NCI-H1417 treated with DMSO at 0.1 percent for 48 hours (cell line): ENCODE measurements around the gene NOTCH2.
"Not testable (repeated sequence)": the region's sequence is repeated elsewhere in the genome, so short reads cannot be mapped to it uniquely, and the experiment has no call there.

Source experiments
- DNase-seq: peaks from one replicate; lab custom pipeline; 2025; lab: John Stamatoyannopoulos, UW

The NOTCH2 gene

DNA sequence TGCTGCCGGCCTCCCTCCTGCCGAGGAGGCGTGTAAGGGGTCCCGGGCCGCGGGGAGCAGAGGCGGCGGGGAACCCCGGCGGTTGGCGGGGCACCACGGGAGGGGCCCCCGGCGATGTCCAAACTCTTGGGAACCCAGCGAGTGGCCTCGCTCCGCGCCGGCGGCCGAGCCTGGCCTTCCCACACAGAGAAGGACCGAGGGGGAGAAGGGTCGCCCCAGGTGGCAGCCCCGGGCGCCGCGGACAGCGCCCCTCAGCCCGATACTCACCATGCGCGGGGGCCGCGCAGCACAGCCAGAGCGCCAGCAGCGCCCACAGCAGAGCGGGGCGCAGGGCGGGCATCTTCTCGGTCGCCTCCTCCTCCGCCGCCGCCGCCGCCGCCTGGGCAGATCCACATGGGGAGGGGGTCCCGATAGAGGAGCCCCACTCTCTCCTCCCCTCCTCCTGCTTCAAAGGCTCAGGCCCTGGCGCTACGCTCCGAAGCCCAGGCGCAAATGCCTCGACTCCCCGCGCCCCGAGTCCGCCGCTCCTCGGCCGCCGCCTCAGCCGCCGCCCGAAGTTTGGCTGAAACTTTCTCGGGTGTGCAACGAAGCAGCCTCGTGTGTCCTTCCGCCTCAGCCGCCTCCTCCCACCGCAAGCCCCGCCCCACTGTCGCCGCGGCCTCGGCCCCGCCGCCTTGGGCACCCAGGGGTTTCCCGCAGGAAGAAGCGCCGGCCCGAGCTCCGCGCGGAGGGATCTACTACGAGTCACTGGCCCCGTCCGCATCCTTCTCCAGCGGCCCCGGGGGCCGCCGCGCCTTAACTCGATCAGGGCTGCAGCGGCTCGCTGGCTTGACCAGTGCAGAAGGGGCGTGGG lies at the start of gene NOTCH2:
Gene NOTCH2 (minus strand): TSS at position 596 of the 853 bp plus-strand sequence. CDS start 256 bp downstream, at position 340.
- DNase-seq = not testable (repeated sequence)

- DNase-seq = not testable (repeated sequence)
Measured at GRCh38 chr1:120117371-120118177, 48.1 kb upstream of the NOTCH2 start.

GRCh38 chr1:120116094-120116493 lies 46.6 kb upstream of the NOTCH2 start:
- DNase-seq = not testable (repeated sequence)

DNA sequence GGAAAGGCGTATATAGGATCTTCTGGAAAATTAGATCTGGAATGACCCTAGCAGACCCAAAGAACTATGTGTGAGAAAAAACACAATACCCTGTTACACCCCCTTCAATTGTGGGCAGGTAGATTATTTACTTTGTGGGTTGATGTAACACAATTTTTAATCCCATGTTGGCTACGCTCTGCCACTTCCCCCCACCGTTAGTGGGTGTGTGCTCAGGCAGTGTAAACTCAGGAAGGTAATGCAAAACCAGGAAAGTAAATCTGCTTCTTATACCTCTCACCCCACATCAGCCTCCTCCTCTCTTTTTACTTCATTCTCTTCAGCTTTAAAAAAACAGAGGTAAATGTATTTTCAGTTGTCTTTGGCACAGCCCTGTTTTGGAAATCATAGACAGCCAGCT lies 43.7 kb upstream of the NOTCH2 start:
- DNase-seq = not testable (repeated sequence)

DNA sequence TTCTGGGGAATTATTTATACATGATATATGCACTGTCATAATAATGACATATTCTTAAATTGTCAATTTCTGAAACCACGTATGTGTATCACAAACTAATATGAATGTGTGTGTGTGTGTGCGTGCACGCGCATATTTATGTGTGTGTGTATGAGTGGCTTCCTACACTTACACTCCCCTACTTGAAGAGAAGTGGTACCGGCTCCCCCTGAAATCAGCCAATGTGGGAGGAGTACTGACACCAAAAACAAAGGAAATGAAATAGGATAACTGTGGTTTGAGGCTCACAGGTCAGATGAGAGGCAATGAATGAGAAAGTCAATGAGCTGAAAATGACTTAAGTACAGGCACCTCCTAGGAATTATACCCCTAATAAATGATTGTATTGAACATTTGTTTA lies 42.8 kb upstream of the NOTCH2 start:
- DNase-seq = not testable (repeated sequence)

DNA sequence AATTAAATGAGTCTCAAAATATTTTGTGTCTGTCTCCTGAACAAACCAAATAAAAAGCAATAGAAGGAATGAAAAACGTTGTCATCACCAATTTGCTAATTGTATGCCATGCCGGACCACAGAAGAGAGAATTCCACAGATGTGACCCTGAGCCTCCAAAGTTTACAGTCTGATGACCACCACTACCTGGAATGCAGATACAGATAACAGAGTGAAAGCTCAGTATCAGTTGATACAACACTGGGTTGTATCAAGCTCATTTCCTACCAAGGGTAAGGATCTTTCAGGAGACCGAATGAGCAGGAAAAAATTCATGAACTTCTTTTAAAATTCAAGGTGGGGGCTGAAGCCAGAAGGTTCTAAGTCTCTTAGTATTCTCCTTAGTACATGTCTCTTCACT lies 42.3 kb upstream of the NOTCH2 start:
- DNase-seq = not testable (repeated sequence)

GRCh38 chr1:120111008-120111407 lies 41.5 kb upstream of the NOTCH2 start:
- DNase-seq = not testable (repeated sequence)

DNA sequence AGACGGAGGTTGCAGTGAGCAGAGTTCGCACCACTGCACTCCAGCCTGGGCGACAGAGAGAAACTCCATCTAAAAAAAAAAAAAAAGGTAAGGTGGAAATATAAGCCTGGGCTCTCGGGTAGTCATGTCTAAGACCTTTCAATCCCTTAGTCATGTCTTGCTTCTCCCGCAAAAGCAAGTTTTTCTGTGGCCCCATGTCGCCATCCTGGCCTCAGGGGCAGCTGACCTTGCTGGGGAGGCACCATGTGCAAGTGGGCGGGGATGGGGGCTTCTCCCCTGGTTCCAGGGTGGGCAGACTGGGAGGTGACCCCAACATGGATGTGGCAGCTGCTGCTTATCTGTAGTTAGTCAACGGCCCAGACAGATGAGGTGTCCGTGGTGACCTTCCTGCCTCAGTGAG lies 40.2 kb upstream of the NOTCH2 start:
- DNase-seq = not testable (repeated sequence)

GRCh38 chr1:120109180-120109579 lies 39.7 kb upstream of the NOTCH2 start:
- DNase-seq = not testable (repeated sequence)

GRCh38 chr1:120105288-120105687 lies 35.8 kb upstream of the NOTCH2 start:
- DNase-seq = not testable (repeated sequence)

- DNase-seq = not testable (repeated sequence)
Measured at GRCh38 chr1:120103768-120104167, 34.3 kb upstream of the NOTCH2 start.

- DNase-seq = not testable (repeated sequence)
Measured at GRCh38 chr1:120101593-120101992, 32.1 kb upstream of the NOTCH2 start.

DNA sequence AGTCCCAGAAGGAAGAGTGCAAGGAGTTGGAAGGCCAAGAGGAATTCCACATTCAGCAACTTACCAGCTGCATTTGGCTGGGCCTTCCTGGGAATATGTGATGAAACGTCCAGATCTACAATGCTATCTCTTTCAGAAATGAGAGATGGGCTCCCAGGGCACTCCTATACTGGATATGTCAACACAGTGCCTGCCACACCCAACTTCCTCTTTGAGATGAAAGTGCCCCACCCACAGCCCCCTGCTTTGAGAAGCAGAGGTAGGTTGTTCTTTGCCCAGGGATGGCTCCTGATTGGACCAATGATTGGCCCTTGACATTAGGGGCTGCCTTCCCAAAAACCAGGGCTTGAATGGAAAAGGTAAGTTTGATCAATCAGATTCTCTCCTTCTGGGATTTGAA lies 31.1 kb upstream of the NOTCH2 start:
- DNase-seq = not testable (repeated sequence)

- not testable (repeated sequence) for DNase-seq
Measured at GRCh38 chr1:120098986-120099759, 29.7 kb upstream of the NOTCH2 start.

DNA sequence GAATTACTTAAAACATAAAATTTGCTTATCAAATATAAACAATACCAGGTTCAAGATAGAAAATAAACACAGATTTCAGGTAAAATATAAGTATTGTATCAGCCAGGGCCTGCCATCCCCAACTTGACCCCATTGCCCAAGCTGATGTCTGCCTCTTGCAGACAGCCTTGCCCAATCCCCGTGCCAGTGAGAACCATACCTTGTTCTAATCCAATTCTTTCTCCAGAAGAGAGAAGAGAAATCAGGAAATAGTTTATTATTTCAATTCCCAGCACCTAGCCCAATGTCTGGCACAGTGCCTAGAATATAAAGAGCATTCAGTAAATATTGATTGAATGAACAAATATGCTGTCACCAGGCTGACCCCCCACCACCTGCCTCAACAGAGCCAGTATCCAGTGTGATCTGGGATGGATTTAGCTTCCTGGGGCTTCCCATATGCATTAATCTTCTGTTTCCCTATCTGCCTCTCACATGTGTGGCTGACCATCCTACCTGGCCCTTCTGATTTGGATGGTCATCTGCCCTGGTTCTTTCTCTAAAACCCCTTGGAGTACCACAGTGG lies 27.6 kb upstream of the NOTCH2 start:
- not testable (repeated sequence) for DNase-seq

- not testable (repeated sequence) for DNase-seq
Measured at GRCh38 chr1:120093548-120094181, 24.2 kb upstream of the NOTCH2 start.

- DNase-seq = not testable (repeated sequence)
Measured at GRCh38 chr1:120092232-120093218, 23.1 kb upstream of the NOTCH2 start.

- not testable (repeated sequence) for DNase-seq
Measured at GRCh38 chr1:120090830-120091229, 21.4 kb upstream of the NOTCH2 start.

GRCh38 chr1:120087959-120088358 lies 18.5 kb upstream of the NOTCH2 start:
- not testable (repeated sequence) for DNase-seq

GRCh38 chr1:120069920-120070214 lies 405 bp upstream of the NOTCH2 start:
- not testable (repeated sequence) for DNase-seq
